Fibroblast of mammary gland (primary cell): ENCODE results near the gene GRIP1.
A peak's percentile ranks its signal among the peaks of the same experiment; 100 is the strongest.

Experiments used
- DNase-seq: peaks from one replicate; pipeline ENCODE4 v3.0.0-alpha.2; 2010; ENCODE audit warnings: low read depth
- H3K4me3 ChIP-seq: 2 replicates; pipeline ENCODE4 v1.5.1; 2011; ENCODE audit warnings: low read depth, mild to moderate bottlenecking, low read length, moderate library complexity; ENCODE audit not compliant: control insufficient read depth
- TF ChIP-seq, protein P1 (sequence below): conservative IDR thresholded peaks from 2 replicates; pipeline ENCODE4 v1.5.1; 2011; ENCODE audit warnings: low read depth, low read length, inconsistent platforms; ENCODE audit not compliant: control insufficient read depth, insufficient read depth

Gene GRIP1

DNA sequence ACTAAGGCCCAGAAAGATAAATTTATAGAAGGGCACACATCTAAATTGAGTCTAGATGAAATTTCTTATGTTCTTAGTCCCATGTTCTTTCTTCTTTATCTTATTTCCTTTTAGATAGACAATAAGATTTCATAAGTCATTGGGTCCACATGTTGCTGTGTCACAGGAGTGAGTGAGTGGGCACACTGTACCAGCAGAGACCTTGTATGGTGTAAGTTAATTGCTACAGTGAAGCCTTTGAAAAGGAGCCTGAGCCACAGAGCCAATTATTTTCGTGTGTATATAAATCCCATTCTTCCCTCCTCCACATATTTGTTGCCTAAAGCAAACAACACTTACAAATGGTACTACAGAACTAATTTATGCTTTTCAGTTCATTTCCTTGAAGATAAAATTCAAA is 79.1 kb downstream of the GRIP1 start:
- no peak for DNase-seq
- no peak overlapping the region for H3K4me3 ChIP-seq
- TF ChIP-seq, protein P1, sequence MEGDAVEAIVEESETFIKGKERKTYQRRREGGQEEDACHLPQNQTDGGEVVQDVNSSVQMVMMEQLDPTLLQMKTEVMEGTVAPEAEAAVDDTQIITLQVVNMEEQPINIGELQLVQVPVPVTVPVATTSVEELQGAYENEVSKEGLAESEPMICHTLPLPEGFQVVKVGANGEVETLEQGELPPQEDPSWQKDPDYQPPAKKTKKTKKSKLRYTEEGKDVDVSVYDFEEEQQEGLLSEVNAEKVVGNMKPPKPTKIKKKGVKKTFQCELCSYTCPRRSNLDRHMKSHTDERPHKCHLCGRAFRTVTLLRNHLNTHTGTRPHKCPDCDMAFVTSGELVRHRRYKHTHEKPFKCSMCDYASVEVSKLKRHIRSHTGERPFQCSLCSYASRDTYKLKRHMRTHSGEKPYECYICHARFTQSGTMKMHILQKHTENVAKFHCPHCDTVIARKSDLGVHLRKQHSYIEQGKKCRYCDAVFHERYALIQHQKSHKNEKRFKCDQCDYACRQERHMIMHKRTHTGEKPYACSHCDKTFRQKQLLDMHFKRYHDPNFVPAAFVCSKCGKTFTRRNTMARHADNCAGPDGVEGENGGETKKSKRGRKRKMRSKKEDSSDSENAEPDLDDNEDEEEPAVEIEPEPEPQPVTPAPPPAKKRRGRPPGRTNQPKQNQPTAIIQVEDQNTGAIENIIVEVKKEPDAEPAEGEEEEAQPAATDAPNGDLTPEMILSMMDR, result no peak

DNA sequence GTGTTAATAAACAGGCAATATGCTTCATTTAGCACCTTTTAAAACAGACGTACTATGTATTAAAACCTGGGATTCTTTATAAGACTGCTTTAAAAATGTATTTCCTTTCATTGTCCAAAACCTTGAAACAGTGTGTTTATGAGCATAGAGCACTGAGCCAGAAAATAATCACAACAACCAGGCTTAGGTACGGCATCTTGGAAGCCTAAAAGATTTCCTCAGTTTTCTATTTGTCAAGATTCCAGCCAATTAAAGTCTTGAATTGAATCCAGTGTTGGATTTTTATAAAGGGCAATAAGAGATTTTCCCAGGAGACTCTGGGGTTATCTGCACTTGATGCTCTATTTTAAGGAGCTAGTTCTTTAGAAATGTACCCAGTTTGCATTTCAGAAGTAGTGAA is 80.3 kb downstream of the GRIP1 start:
- no peak for DNase-seq
- TF ChIP-seq, protein P1, result no peak
- H3K4me3 ChIP-seq, result no peak overlapping the region

DNA sequence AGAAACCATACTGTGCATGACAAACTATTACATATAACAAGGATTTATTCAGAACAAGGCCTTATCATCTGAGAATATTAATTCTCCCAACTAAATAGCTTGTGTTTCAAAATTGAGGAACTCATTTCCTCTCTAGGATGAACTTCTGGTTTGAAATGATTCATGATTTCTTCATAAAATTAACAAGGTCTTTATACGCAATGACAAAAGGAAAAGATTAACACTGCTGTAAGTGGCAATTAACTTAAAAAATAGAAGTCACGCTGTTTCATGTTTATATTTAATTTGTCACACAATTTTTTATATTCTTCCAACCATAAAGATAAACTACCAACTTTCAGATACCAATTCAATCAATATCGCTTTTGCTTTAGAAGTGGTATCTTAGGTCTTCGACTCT is 80.8 kb downstream of the GRIP1 start:
- DNase-seq, result no peak
- TF ChIP-seq, protein P1, result no peak
- H3K4me3 ChIP-seq, result no peak overlapping the region

DNA sequence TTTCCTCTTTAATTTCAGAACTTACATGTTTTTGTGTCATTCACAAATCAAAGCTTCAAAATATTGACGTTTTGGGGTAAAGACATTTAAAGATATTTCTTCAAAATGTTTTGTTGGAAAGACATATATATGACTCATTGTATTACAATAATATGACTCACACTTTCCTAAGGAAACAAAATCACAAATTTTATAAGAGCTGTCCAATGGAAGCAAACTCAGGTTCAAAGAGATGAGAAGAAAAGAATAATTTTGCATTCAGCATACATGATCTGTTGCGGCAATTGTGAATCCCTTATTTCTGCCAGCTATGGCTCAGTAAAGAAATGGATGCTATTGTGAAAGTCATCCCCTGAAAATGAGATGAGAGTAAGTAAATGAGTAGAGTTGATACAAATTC is 82.7 kb downstream of the GRIP1 start:
- H3K4me3 ChIP-seq, result no peak overlapping the region
- TF ChIP-seq, protein P1, result no peak
- peak; percentile 60 for DNase-seq

DNA sequence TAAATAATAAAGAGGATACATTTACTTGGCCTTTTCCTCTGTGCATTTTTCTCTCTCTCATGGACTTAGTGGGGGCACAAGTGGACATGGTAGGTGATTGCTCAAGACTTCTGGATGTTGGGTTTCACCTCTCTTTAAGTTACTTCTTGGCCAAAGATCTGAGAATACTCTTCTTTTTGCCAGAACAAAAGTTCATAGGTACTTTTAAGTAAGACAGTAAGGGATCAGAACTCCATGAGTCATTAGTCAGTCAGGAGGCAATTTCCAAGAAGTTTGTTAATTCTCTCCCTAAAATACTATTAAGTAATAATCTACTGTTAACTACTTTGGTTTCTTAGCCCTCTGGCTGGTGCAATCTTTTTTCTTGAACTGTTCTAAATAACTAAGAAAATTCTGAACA is 84.2 kb downstream of the GRIP1 start:
- DNase-seq, result peak; percentile 63
- TF ChIP-seq, protein P1, result no peak
- no peak overlapping the region for H3K4me3 ChIP-seq

DNA sequence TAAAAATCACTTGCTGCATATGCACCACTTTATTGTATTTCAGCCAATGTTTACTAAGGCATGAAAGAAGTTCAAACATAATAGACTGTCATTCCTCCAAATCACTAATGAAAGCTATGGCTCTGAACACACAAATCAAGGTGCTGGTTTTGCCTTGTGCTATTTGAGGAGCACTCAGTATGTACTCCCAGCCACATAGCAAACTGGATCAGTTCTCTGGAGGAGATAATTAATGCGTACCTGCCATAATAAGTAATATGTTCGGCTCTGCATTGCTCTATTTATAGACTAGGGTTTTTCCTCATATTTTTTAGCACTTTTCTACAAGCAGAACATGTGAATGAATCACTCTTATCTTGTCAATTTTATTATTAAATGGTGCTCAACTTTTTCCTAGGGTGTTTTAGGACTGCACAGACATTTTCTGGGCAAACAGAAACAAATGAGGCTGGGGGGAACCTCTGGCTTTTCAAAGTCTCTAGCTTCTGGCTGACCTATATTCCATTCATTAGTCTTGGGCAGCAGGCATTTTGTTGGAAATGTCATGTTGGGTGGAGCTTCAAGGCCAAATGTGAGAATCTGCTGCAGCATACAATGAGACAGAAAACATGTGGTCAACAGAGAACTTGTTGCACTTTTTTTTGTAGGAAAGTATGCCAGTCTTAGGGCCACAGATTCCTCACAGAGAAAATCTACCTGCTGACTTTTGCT is 88.4 kb downstream of the GRIP1 start:
- H3K4me3 ChIP-seq, result no peak overlapping the region
- TF ChIP-seq, protein P1, result no peak
- DNase-seq, result no peak

DNA sequence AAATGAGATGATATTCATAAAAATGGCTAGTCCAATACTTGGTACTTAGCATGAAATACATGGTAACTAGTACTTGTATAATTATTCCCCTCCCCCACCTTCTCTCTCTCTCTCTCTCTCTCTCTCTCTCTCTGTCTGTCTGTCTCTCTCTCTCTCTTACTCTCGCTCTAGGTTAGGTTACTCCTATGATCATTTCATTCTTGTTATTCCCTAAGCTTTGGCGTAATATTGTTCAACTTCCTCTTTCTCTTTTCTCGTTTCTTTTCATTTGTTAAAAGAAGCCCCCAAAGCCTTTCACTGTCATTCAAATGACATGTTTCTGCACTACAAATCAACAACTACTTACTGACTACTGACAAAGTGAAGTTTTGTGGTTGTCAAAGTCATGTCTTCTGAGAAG is 89.8 kb downstream of the GRIP1 start:
- TF ChIP-seq, protein P1, result no peak
- DNase-seq, result no peak
- H3K4me3 ChIP-seq, result no peak overlapping the region
